ENCODE results near the gene BRIP1.
"Not testable (repeated sequence)": the region's sequence is repeated elsewhere in the genome, so short reads cannot be mapped to it uniquely, and the experiment has no call there.

The BRIP1 gene

DNA sequence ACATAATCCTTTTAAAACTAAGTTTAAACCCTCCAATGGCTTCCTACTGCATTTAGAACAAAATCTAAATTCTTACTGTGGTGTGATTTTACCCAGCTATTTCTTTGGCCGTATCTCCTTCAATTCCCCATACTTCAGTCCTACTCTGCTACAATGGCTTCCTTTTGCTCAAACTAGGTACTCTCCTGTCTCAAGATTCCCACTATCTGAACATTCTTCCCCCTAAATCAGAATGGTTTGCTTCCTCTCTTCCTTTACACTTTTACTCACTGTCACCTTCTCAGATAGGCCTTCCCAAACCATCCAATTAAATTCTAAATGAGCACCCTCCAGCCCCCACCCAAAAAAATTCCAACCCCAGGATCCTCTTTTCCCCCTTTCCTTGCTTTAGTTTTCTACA is 109.2 kb downstream of the BRIP1 start:
- DNase-seq: no peak

DNA sequence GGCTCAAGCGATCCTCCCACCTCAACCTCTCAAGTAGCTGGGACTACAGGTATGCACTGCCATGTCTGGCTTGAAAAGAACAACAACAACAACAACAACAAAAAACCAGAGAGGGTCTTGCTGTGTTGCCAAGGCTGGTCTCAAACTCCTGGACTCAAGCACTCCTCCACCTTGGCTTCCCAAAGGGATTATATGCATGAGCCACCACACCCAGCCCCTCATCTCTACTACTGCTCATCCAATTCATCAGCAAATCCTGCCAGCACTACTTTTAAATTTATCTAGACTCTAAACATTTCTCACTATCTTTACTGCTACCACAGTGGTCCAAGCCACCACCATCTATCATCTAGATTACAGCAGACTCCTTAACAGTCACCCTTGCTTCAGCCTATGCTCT is 109.6 kb downstream of the BRIP1 start:
- DNase-seq: no peak

GRCh38 chr17:61750656-61751055 is 112.7 kb downstream of the BRIP1 start:
- DNase-seq: no peak

- DNase-seq: no peak
Observed at GRCh38 chr17:61749823-61750404, 113.4 kb downstream of the BRIP1 start.

DNA sequence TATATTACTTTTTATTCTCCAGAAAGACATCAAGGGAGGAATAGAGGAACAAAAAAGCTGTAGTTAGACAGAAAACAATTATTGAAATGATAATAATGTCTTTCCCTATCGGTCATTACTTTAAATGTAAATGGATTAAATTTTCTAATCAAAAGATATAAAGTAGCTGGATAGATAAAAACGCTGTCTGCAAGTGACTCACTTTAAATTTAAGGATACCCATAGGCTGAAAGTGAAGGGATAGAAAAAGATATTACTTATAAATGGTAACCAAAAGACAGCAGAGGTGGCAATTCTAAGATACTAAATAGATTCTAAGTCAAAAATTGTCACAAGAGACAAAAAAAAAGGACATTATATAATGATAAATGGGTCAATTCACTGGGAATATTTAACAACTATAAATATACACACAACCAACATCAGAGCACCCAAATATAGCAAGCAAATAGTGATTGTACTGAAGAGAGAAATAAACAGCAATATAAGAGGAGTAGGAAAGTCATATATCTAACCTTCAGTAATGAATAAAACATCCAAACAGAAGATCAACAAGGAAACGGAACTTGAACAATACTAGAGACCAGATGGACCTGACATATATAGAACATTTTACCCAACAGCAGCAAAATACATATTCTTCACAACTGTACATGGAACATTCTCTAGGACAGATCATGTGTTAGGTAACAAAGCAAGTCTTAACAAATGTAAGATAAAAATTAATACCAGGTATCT is 116.9 kb downstream of the BRIP1 start:
- DNase-seq: no peak

- no peak for DNase-seq
Observed at GRCh38 chr17:61744804-61745203, 118.5 kb downstream of the BRIP1 start.

DNA sequence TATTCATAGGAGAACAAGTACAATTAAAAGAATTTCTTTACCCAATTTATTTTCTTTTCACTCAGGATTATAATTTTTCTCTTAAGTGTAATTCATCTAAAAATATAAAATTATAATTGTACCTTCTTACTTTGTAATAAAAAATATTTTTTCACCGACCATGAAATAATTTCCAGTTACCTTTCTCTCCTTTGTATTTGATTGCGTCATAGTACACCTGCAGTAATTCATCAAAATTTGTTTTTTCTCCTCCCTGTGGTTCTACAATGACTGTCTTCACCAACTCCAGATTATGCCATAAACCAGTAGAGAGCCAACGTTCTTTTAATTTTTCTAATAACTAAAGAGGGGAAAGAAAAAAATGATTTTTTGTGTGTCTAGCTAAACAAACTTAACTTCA is 119.1 kb downstream of the BRIP1 start:
- no peak for DNase-seq

- DNase-seq: no peak
Observed at GRCh38 chr17:61743766-61744165, 119.6 kb downstream of the BRIP1 start.

DNA sequence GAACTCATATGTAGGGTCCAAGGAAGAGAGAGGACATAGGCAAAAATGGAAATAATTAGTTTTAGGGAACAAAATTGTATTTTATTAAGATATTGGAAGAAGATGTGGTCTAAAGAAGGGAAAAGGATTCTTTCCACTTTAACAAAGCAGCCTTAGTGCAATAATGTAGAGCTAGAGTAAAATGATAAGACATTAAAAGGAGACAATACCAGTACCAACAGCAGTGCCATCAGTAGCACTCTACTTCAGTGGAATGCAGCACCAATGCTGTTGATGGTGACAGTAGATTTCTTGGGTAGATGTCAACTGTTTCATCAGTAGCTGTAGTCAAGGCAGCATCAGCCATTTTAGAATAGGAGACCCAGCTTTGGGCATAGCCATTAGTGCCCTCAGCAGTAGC is 124.3 kb downstream of the BRIP1 start:
- DNase-seq: no peak

GRCh38 chr17:61738249-61738648 is 125.1 kb downstream of the BRIP1 start:
- no peak for DNase-seq

GRCh38 chr17:61737820-61738219 is 125.5 kb downstream of the BRIP1 start:
- no peak for DNase-seq

DNA sequence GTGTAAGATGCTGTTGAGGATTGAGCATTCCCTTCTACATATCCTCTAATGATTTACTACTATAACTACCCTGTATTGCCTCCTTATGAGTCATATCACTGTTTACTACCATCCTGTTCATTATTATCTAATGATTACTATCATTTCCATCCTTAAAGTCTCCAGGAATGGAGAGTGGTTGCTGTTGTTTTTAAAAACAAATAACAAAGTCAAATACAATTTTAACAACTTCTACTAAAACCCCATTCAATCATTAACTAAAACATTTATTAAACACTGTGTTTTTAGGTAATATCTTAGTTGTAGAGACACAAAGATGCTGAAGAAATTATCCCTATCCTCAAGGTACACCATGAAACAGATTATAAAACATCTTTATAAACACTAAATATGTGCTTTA is 126.9 kb downstream of the BRIP1 start:
- no peak for DNase-seq

DNA sequence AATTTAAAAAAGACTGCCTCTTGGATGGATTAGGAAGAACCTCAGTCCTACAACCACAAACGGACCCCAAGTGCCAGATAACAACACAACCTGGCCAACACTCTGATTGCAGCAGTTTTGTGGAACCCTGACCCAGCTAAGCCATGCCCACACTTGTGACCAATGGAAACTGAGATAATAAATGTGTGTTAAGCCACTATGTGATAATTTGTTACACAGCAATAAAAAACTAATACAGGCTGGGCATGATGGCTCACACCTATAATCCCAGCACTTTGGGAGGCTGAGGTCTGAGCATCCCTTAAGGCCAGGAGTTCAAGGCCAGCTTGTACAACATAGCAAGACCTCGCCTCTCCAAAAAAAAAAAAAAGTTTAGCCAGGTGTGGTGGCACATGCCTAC is 127.5 kb downstream of the BRIP1 start:
- no peak for DNase-seq

GRCh38 chr17:61734466-61734865 is 128.9 kb downstream of the BRIP1 start:
- DNase-seq: no peak

DNA sequence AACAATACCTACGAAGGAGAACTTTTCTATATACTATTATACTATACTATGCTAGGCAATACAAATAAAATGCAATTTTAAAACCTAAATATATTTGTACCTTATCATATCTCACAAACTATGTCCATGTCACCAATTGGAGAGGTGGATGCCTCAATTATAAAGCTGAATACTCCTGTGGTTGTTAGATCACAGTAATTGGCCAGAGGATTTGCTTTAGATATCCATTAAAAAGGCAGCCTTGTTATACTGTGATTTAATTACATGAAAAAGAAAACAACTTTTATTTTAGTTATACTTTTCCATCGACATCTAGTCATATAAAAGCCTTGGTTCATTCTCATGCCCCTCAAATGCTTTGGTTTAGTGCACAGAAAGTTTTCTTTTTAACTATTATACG is 129.3 kb downstream of the BRIP1 start:
- DNase-seq: no peak

DNA sequence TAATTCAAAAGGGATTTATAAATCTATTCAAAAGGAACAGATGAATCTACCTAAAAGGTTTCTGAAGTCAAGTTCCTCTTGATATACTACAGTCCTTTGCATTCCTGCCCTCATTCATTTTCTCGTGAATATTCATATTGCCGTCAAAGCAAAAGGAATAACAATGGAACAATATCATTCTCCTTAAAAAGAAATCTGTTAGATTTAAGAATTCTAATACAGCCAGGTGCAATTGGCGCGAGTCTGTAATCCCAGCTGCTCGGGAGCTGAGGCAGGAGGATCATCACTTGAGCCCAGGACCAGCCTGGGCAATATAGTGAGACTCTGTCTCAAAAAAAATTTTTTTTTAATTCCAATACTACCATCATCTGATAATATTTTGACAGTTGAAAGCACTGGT is 130.3 kb downstream of the BRIP1 start:
- no peak for DNase-seq

- no peak for DNase-seq
Observed at GRCh38 chr17:61732169-61732568, 131.2 kb downstream of the BRIP1 start.

DNA sequence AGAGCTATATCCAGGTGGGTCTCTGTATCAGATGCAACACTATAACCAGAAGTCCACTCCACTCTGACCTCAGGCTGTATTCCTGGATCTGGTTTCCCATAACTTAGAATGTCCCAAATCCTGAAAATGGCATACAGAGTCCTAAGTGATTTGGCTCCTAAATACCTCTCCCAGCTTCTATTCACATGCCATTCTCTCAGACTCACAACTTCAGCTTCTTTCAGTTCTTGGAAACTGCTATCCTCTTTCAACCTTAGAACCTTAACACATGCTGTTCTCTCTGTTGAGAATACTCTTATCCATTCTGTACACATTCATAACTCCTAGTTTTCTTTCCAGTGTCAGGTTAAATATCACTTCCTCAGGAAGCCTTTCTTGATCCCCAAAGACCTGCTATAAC is 132.0 kb downstream of the BRIP1 start:
- no peak for DNase-seq

GRCh38 chr17:61729690-61730268 is 133.5 kb downstream of the BRIP1 start:
- no peak for DNase-seq

DNA sequence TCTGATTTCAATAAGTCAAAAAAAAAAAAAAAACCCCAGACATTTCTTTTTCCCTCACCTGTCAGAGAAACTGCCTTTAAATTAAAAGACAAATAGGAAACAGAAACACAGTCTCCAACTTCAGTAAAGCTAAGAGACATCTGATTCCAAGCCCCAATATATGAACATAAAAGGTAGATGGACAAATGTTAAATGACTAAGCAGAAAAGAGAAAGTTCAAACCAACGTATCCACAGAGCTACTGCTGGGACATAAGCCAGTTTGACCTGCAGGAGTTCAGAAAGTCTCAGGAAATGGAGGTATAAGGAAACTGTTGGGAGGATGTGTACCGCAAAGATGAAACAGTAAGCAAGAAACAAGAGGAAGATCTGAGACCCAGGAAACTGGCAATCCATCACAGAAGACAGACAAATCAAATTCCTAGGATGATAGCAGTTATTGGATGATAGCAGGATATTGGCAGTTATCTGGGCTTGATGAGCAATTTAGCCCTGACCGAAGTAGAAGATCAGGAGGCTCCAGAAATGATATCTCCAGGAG is 135.0 kb downstream of the BRIP1 start:
- no peak for DNase-seq

DNA sequence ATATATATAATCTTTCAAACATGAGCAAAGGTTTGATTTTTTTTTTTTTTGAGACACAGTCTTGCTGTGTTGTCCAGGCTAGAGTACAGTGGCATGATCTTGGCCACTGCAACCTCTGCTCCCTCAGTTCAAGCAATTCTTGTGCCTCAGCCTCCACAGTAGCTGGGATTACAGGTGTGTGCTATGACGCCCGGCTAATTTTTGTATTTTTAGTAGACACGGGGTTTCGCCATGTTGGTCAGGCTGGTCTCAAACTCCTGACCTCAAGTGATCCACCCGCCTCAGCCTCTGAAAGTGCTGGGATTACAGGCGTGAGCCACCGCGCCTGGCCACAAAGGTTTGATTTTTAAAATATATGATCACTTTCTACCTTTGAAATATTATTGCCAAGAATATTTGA is 135.5 kb downstream of the BRIP1 start:
- not testable (repeated sequence) for DNase-seq

- no peak for DNase-seq
Observed at GRCh38 chr17:61726977-61727376, 136.4 kb downstream of the BRIP1 start.

DNA sequence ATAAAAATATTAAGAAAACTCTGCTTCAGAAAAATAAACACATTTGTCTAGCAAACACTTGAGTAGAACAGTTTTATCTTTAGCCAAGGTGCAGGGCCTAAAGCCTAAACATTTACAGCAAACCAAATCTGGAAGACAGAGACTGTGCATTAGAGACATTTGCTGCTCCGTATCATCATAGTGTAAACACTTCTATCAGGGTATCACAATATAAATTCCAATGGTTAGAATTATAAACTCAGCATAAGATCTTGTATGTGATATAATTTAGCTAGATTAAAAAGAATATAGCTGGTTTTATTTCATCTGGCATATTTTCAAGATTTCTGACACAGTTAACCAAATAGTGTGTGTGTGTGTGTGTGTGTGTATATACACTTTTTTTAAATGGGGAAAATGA is 138.6 kb downstream of the BRIP1 start:
- DNase-seq: no peak

- no peak for DNase-seq
Observed at GRCh38 chr17:61723914-61724313, 139.4 kb downstream of the BRIP1 start.

Measured in activated CD4-positive, CD25-positive, alpha-beta regulatory T cell treated with anti-CD3 and anti-CD28 coated beads, Interleukin-2, amount 50 U/mL, for 72 hours (primary cell).